HepG2 (cell line): ENCODE data around the gene KIF3A. TPM values are rescaled to one million over a fixed set of nuclear protein-coding genes. Genes with fewer than 3 reads are reported as not detected.

ENCODE experiments used
- ATAC-seq: fragments of 200-7000 bp; cut with Tn5 transposase; 3 replicates; pipeline ENCODE4 v1.9.1; 2020; ENCODE audit warnings: mild to moderate bottlenecking, moderate library complexity
- BruUV-seq: library from RNA; stranded (reverse); fragments of 400-500 nt; replicated peaks from 2 replicates; lab custom pipeline; 2021; lab: Mats Ljungman, UMichigan
- CTCF ChIA-PET: fragments of 300-600 bp; formaldehyde crosslinking; extraction: SDS; loops from one replicate; lab custom pipeline; 2021; ENCODE audit warnings: low total read pairs, inconsistent platforms, low intra/inter-chr PET ratio; lab: Yijun Ruan, JAX
- POLR2A ChIA-PET: fragments of 350-600 bp; sonication (Branson Sonifier 250); formaldehyde crosslinking; loops from one replicate; lab custom pipeline; 2020; ENCODE audit warnings: antibody characterized with exemption, inconsistent platforms; lab: Yijun Ruan, JAX
- DNase-seq: peaks from one replicate; pipeline ENCODE4 v3.0.0-alpha.2; 2015; ENCODE audit warnings: low spot score
- FAIRE-seq: peaks from 3 replicates; lab custom pipeline; 2011; peaks lifted over from hg19 to GRCh38; lab: Jason Lieb, UNC
- H2AFZ ChIP-seq: one replicate; pipeline ENCODE4 v1.6.1; 2011; ENCODE audit warnings: low read length, inconsistent platforms
- H3K27ac ChIP-seq: fragments of 300-600 bp; 3 replicates; pipeline ENCODE4 v1.8.0; 2011; ENCODE audit warnings: mixed run types, mild to moderate bottlenecking, mixed read lengths, low read length, inconsistent platforms; ENCODE audit not compliant: insufficient read depth; ENCODE audit errors: extremely low read length
- H3K27me3 ChIP-seq, 2 experiments: fragments of 200-600 bp in 1 of 2; 2 replicates in 1 of 2; 3 replicates in 1 of 2; pipeline versions ENCODE4 v1.6.0 to v1.8.0; 2011; ENCODE audit warnings: low read length in 2 of 2, mild to moderate bottlenecking in 2 of 2, moderate library complexity in 2 of 2, inconsistent platforms in 1 of 2; ENCODE audit not compliant: insufficient read depth in 2 of 2, control insufficient read depth in 1 of 2
- H3K36me3 ChIP-seq, 2 experiments: fragments of 200-600 bp in 1 of 2; replicated peaks in 1 of 2; 2 replicates in 1 of 2; 3 replicates in 1 of 2; pipeline versions ENCODE4 v1.5.1 to v1.8.0; 2011; ENCODE audit warnings: low read length in 2 of 2, inconsistent platforms in 1 of 2; ENCODE audit not compliant: insufficient read depth in 2 of 2, control insufficient read depth in 1 of 2
- H3K4me1 ChIP-seq: 2 replicates; pipeline ENCODE4 v1.5.1; 2012; ENCODE audit warnings: low read length, inconsistent platforms; ENCODE audit not compliant: insufficient read depth
- H3K4me2 ChIP-seq: 2 replicates; pipeline ENCODE4 v1.6.0; 2011; ENCODE audit warnings: low read depth, low read length, inconsistent platforms
- H3K4me3 ChIP-seq, 3 experiments: fragments of 200-600 bp in 1 of 3; sonication (generic), shearing (Covaris generic) in 1 of 3; replicated peaks in 1 of 3; 2 replicates each; pipeline ENCODE4 v1.5.1; 2011 to 2016; ENCODE audit warnings: low read length in 3 of 3, inconsistent platforms in 2 of 3, low read depth in 2 of 3, mild to moderate bottlenecking in 2 of 3, control low read depth in 1 of 3, mixed read lengths in 1 of 3; ENCODE audit not compliant: insufficient read depth in 1 of 3
- H3K79me2 ChIP-seq: one replicate; pipeline ENCODE4 v1.6.1; 2011; ENCODE audit warnings: low read length, inconsistent platforms; ENCODE audit not compliant: insufficient read depth
- H3K9ac ChIP-seq: 2 replicates; pipeline ENCODE4 v1.6.0; 2011; ENCODE audit warnings: mild to moderate bottlenecking, low read depth, low read length, inconsistent platforms; ENCODE audit not compliant: insufficient read depth
- H3K9me3 ChIP-seq: 2 replicates; pipeline ENCODE4 v1.5.1; 2012; ENCODE audit warnings: mild to moderate bottlenecking, low read length
- H4K20me1 ChIP-seq: 2 replicates; pipeline ENCODE4 v1.6.0; 2011; ENCODE audit warnings: inconsistent platforms, mild to moderate bottlenecking, low read length, moderate library complexity; ENCODE audit not compliant: insufficient read depth
- ARID3A ChIP-seq: IDR thresholded peaks from 2 replicates; pipeline ENCODE4 v1.6.1; 2012; ENCODE audit warnings: low read depth, low read length, improper control_type of control experiment
- E2F1 ChIP-seq: sonication (generic); formaldehyde crosslinking; IDR thresholded peaks from 2 replicates; pipeline ENCODE4 v1.5.0; 2020; ENCODE audit warnings: missing genetic modification reagents
- MAFF ChIP-seq: IDR thresholded peaks from 2 replicates; pipeline ENCODE4 v1.6.1; 2011; ENCODE audit warnings: low read depth, low read length, improper control_type of control experiment
- MAFK ChIP-seq, 2 experiments: IDR thresholded peaks in 1 of 2; conservative IDR thresholded peaks in 1 of 2; 2 replicates each; pipeline ENCODE4 v1.6.1; 2011; ENCODE audit warnings: improper control_type of control experiment in 2 of 2, low read length in 2 of 2
- STAG1 ChIP-seq: sonication (generic); formaldehyde crosslinking; IDR thresholded peaks from 2 replicates; pipeline ENCODE4 v1.4.0; 2020; ENCODE audit warnings: missing genetic modification reagents
- ZNF3 ChIP-seq: IDR thresholded peaks from 2 replicates; pipeline ENCODE4 v1.7.0; 2017; ENCODE audit warnings: inconsistent platforms
- ZNF343 ChIP-seq: sonication (generic); formaldehyde crosslinking; IDR thresholded peaks from 2 replicates; pipeline ENCODE4 v1.4.0; 2020; ENCODE audit warnings: mild to moderate bottlenecking, missing genetic modification reagents
- ZNF572 ChIP-seq: sonication (generic); formaldehyde crosslinking; IDR thresholded peaks from 2 replicates; pipeline ENCODE4 v1.5.1; 2020; ENCODE audit warnings: mild to moderate bottlenecking, missing genetic modification reagents
- WGBS: methylation state at CpG from one replicate; pipeline ENCODE4 v1.1.6; 2017; ENCODE audit warnings: low lambda C conversion rate; 5-methylcytosine and 5-hydroxymethylcytosine counted together
- in situ Hi-C: cut with HindIII; loops from 2 replicates; pipeline ENCODE4 v1.10.0; 2017; ENCODE audit warnings: low pct_unique_long_range_greater_than_20kb; ENCODE audit not compliant: extremely low pct_ligation_motif_present
- intact Hi-C: fragments of 100-400 bp; cut with micrococcal nuclease; formaldehyde crosslinking; loops from one replicate; pipeline ENCODE4 v1.10.0; 2022; ENCODE audit not compliant: unreplicated experiment
- polyA plus RNA-seq, 8 experiments: library from polyadenylated mRNA; depleted of rRNA in 3 of 8; stranded (reverse) in 7 of 8; unstranded in 1 of 8; fragments of >200 nt; fragmentation: Illumina TruSeq in 4 of 8; extraction: Trizol in 4 of 8; gene quantifications; 2 replicates each; pipeline versions ENCODE4 v1.2.1 to v1.2.3, GENCODE V29; 2011 to 2016; ENCODE audit warnings: low read depth in 4 of 8, missing spikeins in 1 of 8, mixed read lengths in 1 of 8; ENCODE audit not compliant: insufficient read depth in 1 of 8
- total RNA-seq, 5 experiments: library from RNA; depleted of rRNA; stranded (reverse); fragments of >200 nt; fragmentation: Illumina TruSeq; extraction: Trizol; gene quantifications; 2 replicates each; pipeline ENCODE4 v1.2.3, GENCODE V29; 2016; ENCODE audit warnings: low read depth in 1 of 5

KIF3A gene
- total and polyA plus RNA-seq, 2 of the 13 experiments (the other 11 are each of a cell fraction or from before 2014, with no cell fraction given), result 2.3 to 8.4 TPM

- intact Hi-C loops (no loop called here), in situ Hi-C loops (no loop called here)
- Histone ChIP-seq H4K20me1 (no peaks in the 10 kb centered on the region), H3K4me2 (no peak overlapping the region), H3K9me3 (no peaks in the 10 kb centered on the region), H3K4me3 (no peak overlapping the region), H3K79me2 (no peaks in the 10 kb centered on the region), H3K27me3 (no peaks in the 10 kb centered on the region), H3K36me3 (no peaks in the 10 kb centered on the region; a peak in 1 of 5 replicates), H2AFZ (no peak overlapping the region), H3K9ac (no peak overlapping the region), H3K27ac (no peak overlapping the region), H3K4me1 (no peaks in the 10 kb centered on the region)
- CTCF ChIA-PET, result no interaction called here
- POLR2A ChIA-PET, result no interaction called here
- no TSS peak for BruUV-seq
- 97% methylated on average over 5 of the region's 5 CpGs for WGBS
- FAIRE-seq, result no peak
- no peak for DNase-seq
- no peak for ATAC-seq
- TF ChIP-seq MAFK (conservative IDR thresholded peaks at IDR 0.05 in 1 of 2, IDR thresholded peaks at IDR 0.05 in 1 of 2; ENCODE audit: low read length in 2 of 2), result peak in 1 of 2 experiments; percentile 29; a peak in 1 of 4 replicates
- TF ChIP-seq ZNF343 (CRISPR knock-in tag), result no peak
Observed at GRCh38 chr5:132718544-132719312, 18.6 kb downstream of the KIF3A start.

GRCh38 chr5:132714456-132715307 is 22.7 kb downstream of the KIF3A start:
- no peak overlapping the region for H3K27ac ChIP-seq
- FAIRE-seq, result no peak
- intact Hi-C loops, result no loop called here

More at GRCh38 chr5:132714456-132715307, 22.7 kb downstream of the KIF3A start:
- POLR2A ChIA-PET, result interaction anchor here (0.6 kb wide), 1 partner anchor 98 kb away, joined by 5 read pairs; the partner anchor contains the start of gene SOWAHA
- no TSS peak for BruUV-seq
- H4K20me1 ChIP-seq, result no peaks in the 10 kb centered on the region
- H3K36me3 ChIP-seq, result no peaks in the 10 kb centered on the region; a peak in 1 of 5 replicates
- CTCF ChIA-PET, result interaction anchor here (0.8 to 1.3 kb wide), 2 partner anchors 105 to 188 kb away, joined by 3 read pairs; no protein-coding TSS in a partner anchor
- no peak overlapping the region for H2AFZ ChIP-seq
- ATAC-seq (no peak), DNase-seq (peak; percentile 3)
- 85% methylated on average over 11 of the region's 11 CpGs for WGBS
- no peaks in the 10 kb centered on the region for H3K4me1 ChIP-seq
- TF ChIP-seq ZNF572 (CRISPR knock-in tag) (no peak), MAFK (conservative IDR thresholded peaks at IDR 0.05 in 1 of 2, IDR thresholded peaks at IDR 0.05 in 1 of 2; ENCODE audit: low read length in 2 of 2) (peak; percentile 68 to 71), E2F1 (CRISPR knock-in tag) (no peak), STAG1 (CRISPR knock-in tag) (peak; percentile 31), MAFF (no peak; the same call in 1 of the 2 replicates), ARID3A (peak; percentile 59; the same call in 1 of the 2 replicates), ZNF3 (CRISPR knock-in tag) (no peak)
- in situ Hi-C loops, result no loop called here
- no peaks in the 10 kb centered on the region for H3K79me2 ChIP-seq
- no peak overlapping the region for H3K4me3 ChIP-seq
- H3K9ac ChIP-seq, result no peak overlapping the region
- no peaks in the 10 kb centered on the region for H3K9me3 ChIP-seq
- no peaks in the 10 kb centered on the region for H3K27me3 ChIP-seq
- no peak overlapping the region for H3K4me2 ChIP-seq
